ENCODE results near the gene DUSP5.

GRCh38 chr10:110510086-110510485, 12.4 kb downstream of the DUSP5 start:
- TF ChIP-seq CTCF (IDR thresholded peaks at IDR 0.05) (no peak), EP300 (IDR thresholded peaks at IDR 0.05) (no peak), POLR2A (IDR thresholded peaks at IDR 0.05) (no peak)
